22Rv1 (cell line): Measurements from ENCODE around the gene TMEM163.

Experiments
- CTCF ChIP-seq: fragments of 450-650 bp; IDR thresholded peaks from 2 replicates; pipeline ENCODE4 v1.5.1; 2017; ENCODE audit warnings: mild to moderate bottlenecking
- ZFX ChIP-seq: fragments of 450-650 bp; IDR thresholded peaks from 2 replicates; pipeline ENCODE4 v1.6.1; 2017; ENCODE audit warnings: antibody characterized with exemption, borderline replicate concordance

GRCh38 chr2:134659724-134660123 lies 59.1 kb downstream of the TMEM163 start:
- no peak for TF ChIP-seq CTCF
- TF ChIP-seq ZFX, result no peak
